Endothelial cell of umbilical vein (primary cell): Measurements from ENCODE around the gene ZNF326. TPM values are rescaled to one million over a fixed set of nuclear protein-coding genes. Genes with fewer than 3 reads are reported as not detected.

Experiments
- BruUV-seq: library from RNA; stranded (reverse); fragments of 400-500 nt; replicated peaks from 2 replicates; lab custom pipeline; 2021; lab: Mats Ljungman, UMichigan
- CTCF ChIA-PET: fragments of 300-600, 350-600 bp; sonication (Branson Sonifier 250); formaldehyde crosslinking; loops from one replicate; lab custom pipeline; 2021; ENCODE audit warnings: antibody characterized with exemption, inconsistent platforms; lab: Charles Lee
- POLR2A ChIA-PET: fragments of 300-600, 350-600 bp; sonication (Branson Sonifier 250); formaldehyde crosslinking; loops from one replicate; lab custom pipeline; 2021; ENCODE audit warnings: antibody characterized with exemption, inconsistent platforms; lab: Charles Lee
- DNase-seq: peaks from one replicate; pipeline ENCODE4 v3.0.0-alpha.2; 2011; ENCODE audit warnings: low read depth, low spot score
- FAIRE-seq: peaks from 2 replicates; lab custom pipeline; 2011; peaks lifted over from hg19 to GRCh38; lab: Jason Lieb, UNC
- H2AFZ ChIP-seq: 2 replicates; pipeline ENCODE4 v1.6.0; 2012; ENCODE audit warnings: low read depth, low read length, control low read depth, inconsistent platforms
- H3K27ac ChIP-seq: 2 replicates; pipeline ENCODE4 v1.5.1; 2011; ENCODE audit warnings: low read depth, mild to moderate bottlenecking, control low read depth, low read length, moderate library complexity; ENCODE audit not compliant: insufficient read depth
- H3K27me3 ChIP-seq, 2 experiments: 2 replicates each; pipeline versions ENCODE4 v1.6.0 to v1.6.1; 2011; ENCODE audit warnings: low read length in 2 of 2, mixed read lengths in 1 of 2; ENCODE audit not compliant: control insufficient read depth in 2 of 2, insufficient read depth in 2 of 2
- H3K36me3 ChIP-seq, 2 experiments: 2 replicates in 1 of 2; 3 replicates in 1 of 2; pipeline ENCODE4 v1.5.1; 2011; ENCODE audit warnings: low read length in 2 of 2, mild to moderate bottlenecking in 1 of 2, moderate library complexity in 1 of 2; ENCODE audit not compliant: control insufficient read depth in 2 of 2, insufficient read depth in 2 of 2; ENCODE audit errors: extremely low read depth in 1 of 2
- H3K4me1 ChIP-seq: 3 replicates; pipeline ENCODE4 v1.5.1; 2011; ENCODE audit warnings: mild to moderate bottlenecking, low read length; ENCODE audit not compliant: control insufficient read depth, insufficient read depth; ENCODE audit errors: extremely low read depth
- H3K4me2 ChIP-seq: 2 replicates; pipeline ENCODE4 v1.6.1; 2011; ENCODE audit warnings: low read length, control low read depth, mixed read lengths; ENCODE audit not compliant: insufficient read depth
- H3K4me3 ChIP-seq, 3 experiments: fragments of 200-600 bp in 1 of 3; sonication (generic), shearing (Covaris generic) in 1 of 3; replicated peaks in 1 of 3; 2 replicates each; pipeline ENCODE4 v1.5.1; 2011 to 2016; ENCODE audit warnings: control low read depth in 3 of 3, low read length in 3 of 3, mild to moderate bottlenecking in 2 of 3, inconsistent platforms in 1 of 3, low read depth in 1 of 3, moderate library complexity in 1 of 3; ENCODE audit not compliant: insufficient read depth in 1 of 3
- H3K79me2 ChIP-seq: 2 replicates; pipeline ENCODE4 v1.6.0; 2012; ENCODE audit warnings: low read length, inconsistent platforms; ENCODE audit not compliant: control insufficient read depth, insufficient read depth
- H3K9ac ChIP-seq: replicated peaks from 2 replicates; pipeline ENCODE3; 2011; ENCODE audit warnings: low read length, control low read depth; ENCODE audit not compliant: insufficient read depth; ENCODE audit errors: extremely low read depth
- H3K9me1 ChIP-seq: replicated peaks from 3 replicates; pipeline ENCODE4 v1.6.0; 2011; ENCODE audit warnings: mild to moderate bottlenecking, low read length; ENCODE audit not compliant: control insufficient read depth, insufficient read depth; ENCODE audit errors: extremely low read depth
- H3K9me3 ChIP-seq: replicated peaks from 2 replicates; pipeline ENCODE4 v1.5.1; 2012; ENCODE audit warnings: low read length, inconsistent platforms; ENCODE audit not compliant: control insufficient read depth, insufficient read depth
- H4K20me1 ChIP-seq: replicated peaks from 2 replicates; pipeline ENCODE3; 2011; ENCODE audit warnings: mild to moderate bottlenecking, low read length; ENCODE audit not compliant: control insufficient read depth, insufficient read depth; ENCODE audit errors: extremely low read depth
- CTCF ChIP-seq, 2 donors: IDR thresholded peaks; 1 replicate in 1 of 2; 2 replicates in 1 of 2; pipeline ENCODE4 v1.5.1; 2011; ENCODE audit warnings: low read length in 2 of 2, mild to moderate bottlenecking in 2 of 2, moderate library complexity in 2 of 2, control low read depth in 1 of 2, inconsistent platforms in 1 of 2, low read depth in 1 of 2; ENCODE audit not compliant: insufficient read depth in 1 of 2; ENCODE audit errors: extremely low read depth in 1 of 2
- EZH2 ChIP-seq: IDR thresholded peaks from 2 replicates; pipeline ENCODE4 v1.6.1; 2012; ENCODE audit warnings: borderline replicate concordance, low read depth, mild to moderate bottlenecking, moderate library complexity, low read length, inconsistent platforms; ENCODE audit not compliant: severe bottlenecking
- FOS ChIP-seq: IDR thresholded peaks from 2 replicates; pipeline ENCODE4 v1.6.1; 2011; ENCODE audit warnings: mild to moderate bottlenecking, low read length, moderate library complexity, borderline replicate concordance; ENCODE audit not compliant: insufficient read depth
- GATA2 ChIP-seq: IDR thresholded peaks from 2 replicates; pipeline ENCODE4 v1.7.0; 2011; ENCODE audit warnings: low read depth, mild to moderate bottlenecking, moderate library complexity, mixed read lengths, low read length; ENCODE audit not compliant: insufficient read length, insufficient read depth
- JUN ChIP-seq: IDR thresholded peaks from 2 replicates; pipeline ENCODE4 v1.6.1; 2011; ENCODE audit warnings: borderline replicate concordance, low read depth; ENCODE audit not compliant: insufficient read length, insufficient read depth
- MYC ChIP-seq: IDR thresholded peaks from one replicate; pipeline ENCODE4 v1.6.1; 2011; ENCODE audit warnings: mild to moderate bottlenecking, low read depth, low read length
- POLR2A ChIP-seq: IDR thresholded peaks from 2 replicates; pipeline ENCODE4 v1.6.1; 2012; ENCODE audit warnings: low read depth, mild to moderate bottlenecking, control low read depth, low read length
- POLR2AphosphoS5 ChIP-seq: IDR thresholded peaks from 2 replicates; pipeline ENCODE4 v1.6.1; 2012; ENCODE audit warnings: low read depth, mild to moderate bottlenecking, control low read depth, low read length, moderate library complexity; ENCODE audit not compliant: insufficient read depth
- dilution Hi-C: fragments of 300-500 bp; cut with MboI; formaldehyde crosslinking; loops from one replicate; pipeline ENCODE4 v1.15.0; 2019; ENCODE audit warnings: low sequenced_read_pairs; ENCODE audit not compliant: extremely low pct_ligation_motif_present
- intact Hi-C: fragments of 100-400 bp; cut with micrococcal nuclease; formaldehyde crosslinking; loops from one replicate; pipeline ENCODE4 v1.10.0; 2022
- polyA plus RNA-seq, 4 experiments: library from polyadenylated mRNA; depleted of rRNA in 3 of 4; stranded (reverse) in 3 of 4; unstranded in 1 of 4; fragments of >200 nt; gene quantifications; 2 replicates each; pipeline versions ENCODE4 v1.2.1 to v1.2.3, GENCODE V29; 2011 to 2012; ENCODE audit warnings: missing spikeins in 1 of 4
- total RNA-seq: library from RNA; stranded (reverse); gene quantifications from 2 replicates; pipeline ENCODE4 v1.2.3, GENCODE V29; 2021
- TF ChIP-seq, protein P1 (sequence below): IDR thresholded peaks from 2 replicates; pipeline ENCODE4 v1.6.1; 2011; ENCODE audit not compliant: insufficient read depth, insufficient read length

The ZNF326 gene
- total and polyA plus RNA-seq, 2 donors (not counting 3 experiments of a cell fraction or from before 2014, with no cell fraction given), result 13.1 to 29.9 TPM

DNA sequence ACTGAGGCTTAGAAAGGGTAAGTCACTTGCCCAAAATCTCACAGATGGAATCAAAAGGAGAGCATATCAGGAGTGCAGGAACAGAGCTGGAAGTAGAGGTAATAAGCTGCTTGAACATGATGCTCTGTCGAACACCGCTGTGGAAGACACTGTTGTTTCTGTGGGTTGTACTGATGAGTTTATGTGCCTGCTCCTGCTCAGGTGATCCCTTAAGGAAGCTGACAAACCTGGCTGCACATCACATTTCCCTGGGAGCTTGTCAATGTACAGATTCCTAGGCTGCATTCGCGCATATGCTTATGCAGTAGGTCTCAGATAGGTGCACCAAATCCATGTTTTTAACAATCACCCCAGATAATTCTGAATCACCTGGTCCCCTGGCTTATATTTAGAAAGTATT is 79.7 kb downstream of the ZNF326 start:
- FAIRE-seq, result no peak
- Histone ChIP-seq H3K9ac (no peak overlapping the region), H3K4me2 (no peak overlapping the region), H2AFZ (no peak overlapping the region), H3K4me1 (no peaks in the 10 kb centered on the region), H3K9me3 (no peaks in the 10 kb centered on the region), H3K79me2 (no peaks in the 10 kb centered on the region), H3K27ac (no peak overlapping the region), H3K9me1 (no peaks in the 10 kb centered on the region), H3K4me3 (no peak overlapping the region), H4K20me1 (no peaks in the 10 kb centered on the region), H3K36me3 (no peaks in the 10 kb centered on the region), H3K27me3 (peaks cover 0 to 2% of the 10 kb centered on the region in 2 experiments)
- ChIA-PET POLR2A (no interaction called here), CTCF (no interaction called here)
- BruUV-seq, result no TSS peak
- intact Hi-C loops (no loop called here), dilution Hi-C loops (no loop called here)
- TF ChIP-seq, protein P1, sequence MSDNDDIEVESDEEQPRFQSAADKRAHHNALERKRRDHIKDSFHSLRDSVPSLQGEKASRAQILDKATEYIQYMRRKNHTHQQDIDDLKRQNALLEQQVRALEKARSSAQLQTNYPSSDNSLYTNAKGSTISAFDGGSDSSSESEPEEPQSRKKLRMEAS, result no peak
- no peak for TF ChIP-seq FOS
- TF ChIP-seq CTCF (IDR thresholded peaks at IDR 0.05; ENCODE audit: extremely low read depth in 1 of 2, insufficient read depth in 1 of 2, low read depth in 1 of 2, low read length in 2 of 2), result no peak
- TF ChIP-seq JUN, result no peak
- TF ChIP-seq EZH2, result no peak
- TF ChIP-seq GATA2, result no peak
- TF ChIP-seq POLR2AphosphoS5, result no peak
- no peak for TF ChIP-seq POLR2A
- TF ChIP-seq MYC, result no peak
- DNase-seq, result no peak
